SK-N-SH (cell line): ENCODE results near the gene MAN1A1. TPM values are rescaled to one million over a fixed set of nuclear protein-coding genes. Genes with fewer than 3 reads are reported as not detected.

Experiments
- CTCF ChIA-PET: fragments of 300-600, 350-600 bp; formaldehyde crosslinking; extraction: SDS; loops from one replicate; lab custom pipeline; 2021; lab: Yijun Ruan, JAX
- POLR2A ChIA-PET: fragments of 350-600 bp; sonication (Branson Sonifier 250); formaldehyde crosslinking; extraction: SDS; loops from one replicate; lab custom pipeline; 2020; ENCODE audit warnings: antibody characterized with exemption, inconsistent platforms; lab: Yijun Ruan, JAX
- DNase-seq: peaks from one replicate; pipeline ENCODE4 v3.0.0; 2012
- H2AFZ ChIP-seq: fragments of 200-600 bp; sonication (generic); 2 replicates; pipeline ENCODE4 v1.8.1; 2016; ENCODE audit warnings: antibody characterized with exemption, mild to moderate bottlenecking, low read depth
- H3F3A ChIP-seq: fragments of 200-600 bp; sonication (generic); replicated peaks from 2 replicates; pipeline ENCODE3; 2016; ENCODE audit warnings: antibody characterized with exemption, mild to moderate bottlenecking; ENCODE audit not compliant: insufficient read depth
- H3K27ac ChIP-seq, 2 experiments: fragments of 200-500 bp in 1 of 2; fragments of 200-600 bp in 1 of 2; sonication (Bioruptor generic) in 1 of 2; sonication (generic), shearing (Covaris generic) in 1 of 2; 2 replicates each; pipeline versions ENCODE4 v1.5.1 to v1.6.1; 2014 to 2016; ENCODE audit warnings: low read depth in 2 of 2, inconsistent platforms in 1 of 2, low read length in 1 of 2, mild to moderate bottlenecking in 1 of 2, mixed read lengths in 1 of 2
- H3K27me3 ChIP-seq: fragments of 200-600 bp; sonication (generic), shearing (Covaris generic); 2 replicates; pipeline ENCODE4 v1.6.1; 2016; ENCODE audit warnings: mixed run types; ENCODE audit not compliant: insufficient read depth
- H3K36me3 ChIP-seq, 2 experiments: fragments of 200-500 bp in 1 of 2; fragments of 200-600 bp in 1 of 2; sonication (Bioruptor generic) in 1 of 2; sonication (generic) in 1 of 2; replicated peaks in 1 of 2; 2 replicates each; pipeline versions ENCODE3 to v1.5.1; 2014 to 2016; ENCODE audit warnings: low read length in 1 of 2, mild to moderate bottlenecking in 1 of 2; ENCODE audit not compliant: insufficient read depth in 2 of 2, control insufficient read depth in 1 of 2
- H3K4me1 ChIP-seq, 2 experiments: fragments of 200-500 bp in 1 of 2; fragments of 200-600 bp in 1 of 2; sonication (Bioruptor generic) in 1 of 2; sonication (generic), shearing (Covaris generic) in 1 of 2; 2 replicates each; pipeline versions ENCODE4 v1.5.1 to v1.6.1; 2014 to 2016; ENCODE audit warnings: low read depth in 1 of 2, low read length in 1 of 2, mixed run types in 1 of 2; ENCODE audit not compliant: insufficient read depth in 2 of 2, control insufficient read depth in 1 of 2
- H3K4me2 ChIP-seq: fragments of 200-600 bp; sonication (generic), shearing (Covaris generic); 2 replicates; pipeline ENCODE4 v1.6.1; 2017; ENCODE audit warnings: mixed run types
- H3K4me3 ChIP-seq, 2 experiments: fragments of 200-500 bp in 1 of 2; fragments of 200-600 bp in 1 of 2; sonication (Bioruptor generic) in 1 of 2; sonication (generic), shearing (Covaris generic) in 1 of 2; 2 replicates each; pipeline versions ENCODE4 v1.5.1 to v1.8.1; 2014 to 2016; ENCODE audit warnings: low read depth in 2 of 2, inconsistent platforms in 1 of 2, low read length in 1 of 2, mild to moderate bottlenecking in 1 of 2, mixed read lengths in 1 of 2, moderate library complexity in 1 of 2
- H3K79me2 ChIP-seq: fragments of 200-600 bp; sonication (generic); 2 replicates; pipeline ENCODE4 v1.8.1; 2017; ENCODE audit warnings: mild to moderate bottlenecking; ENCODE audit not compliant: insufficient read depth
- H3K9ac ChIP-seq: fragments of 200-600 bp; sonication (generic); 2 replicates; pipeline ENCODE4 v1.6.1; 2017; ENCODE audit warnings: mixed run types
- H3K9me2 ChIP-seq: fragments of 200-600 bp; sonication (generic); 2 replicates; pipeline ENCODE4 v1.6.1; 2017; ENCODE audit warnings: mixed run types
- H3K9me3 ChIP-seq: fragments of 200-600 bp; sonication (generic); 2 replicates; pipeline ENCODE4 v1.6.1; 2017; ENCODE audit warnings: mixed run types, mild to moderate bottlenecking, moderate library complexity
- H4K20me1 ChIP-seq: fragments of 200-600 bp; sonication (generic); 2 replicates; pipeline ENCODE4 v1.6.1; 2017; ENCODE audit warnings: mild to moderate bottlenecking, mixed run types; ENCODE audit not compliant: insufficient read depth
- ELF1 ChIP-seq: IDR thresholded peaks from 2 replicates; pipeline ENCODE4 v1.4.0; 2012
- EP300 ChIP-seq, 2 experiments: IDR thresholded peaks; 2 replicates each; pipeline versions ENCODE4 v1.4.0 to v1.6.1; 2012; ENCODE audit warnings: borderline replicate concordance in 1 of 2, low read depth in 1 of 2, low read length in 1 of 2
- EZH2phosphoT487 ChIP-seq: fragments of 200-600 bp; sonication (generic); IDR thresholded peaks from 2 replicates; pipeline ENCODE4 v1.6.1; 2017; ENCODE audit warnings: low read depth, mixed run types, mild to moderate bottlenecking, antibody characterized with exemption, moderate library complexity, borderline replicate concordance
- FOXM1 ChIP-seq: IDR thresholded peaks from 2 replicates; pipeline ENCODE4 v1.4.0; 2012; ENCODE audit warnings: low read depth, mild to moderate bottlenecking
- GABPA ChIP-seq: IDR thresholded peaks from 2 replicates; pipeline ENCODE4 v1.4.0; 2012; ENCODE audit warnings: low read depth, mild to moderate bottlenecking
- GATA2 ChIP-seq: sonication (generic); formaldehyde crosslinking; IDR thresholded peaks from 2 replicates; pipeline ENCODE4 v1.5.0; 2020; ENCODE audit warnings: mild to moderate bottlenecking, missing genetic modification reagents
- JUND ChIP-seq: IDR thresholded peaks from 2 replicates; pipeline ENCODE4 v1.4.0; 2012
- MAX ChIP-seq: IDR thresholded peaks from 2 replicates; pipeline ENCODE4 v1.4.0; 2012; ENCODE audit warnings: low read depth
- MXI1 ChIP-seq: IDR thresholded peaks from 2 replicates; pipeline ENCODE4 v1.6.1; 2012; ENCODE audit warnings: mild to moderate bottlenecking, low read depth, low read length, improper control_type of control experiment
- NRF1 ChIP-seq: IDR thresholded peaks from 2 replicates; pipeline ENCODE4 v1.6.1; 2012; ENCODE audit warnings: low read depth, mild to moderate bottlenecking, low read length
- RAD21 ChIP-seq: IDR thresholded peaks from 2 replicates; pipeline ENCODE4 v1.6.1; 2012; ENCODE audit warnings: mild to moderate bottlenecking, low read length
- RCOR1 ChIP-seq: fragments of 150-350 bp; IDR thresholded peaks from 2 replicates; pipeline ENCODE4 v1.6.1; 2017; ENCODE audit warnings: antibody characterized with exemption, low read length
- RXRA ChIP-seq: IDR thresholded peaks from 2 replicates; pipeline ENCODE4 v1.4.0; 2012; ENCODE audit warnings: low read depth, mild to moderate bottlenecking, borderline replicate concordance
- SMC3 ChIP-seq: IDR thresholded peaks from 2 replicates; pipeline ENCODE4 v1.6.1; 2012; ENCODE audit warnings: low read depth, low read length, improper control_type of control experiment
- USF1 ChIP-seq: IDR thresholded peaks from 2 replicates; pipeline ENCODE4 v1.4.0; 2012; ENCODE audit warnings: low read depth, borderline replicate concordance
- USF2 ChIP-seq: fragments of 150-350 bp; IDR thresholded peaks from 2 replicates; pipeline ENCODE4 v1.6.1; 2017; ENCODE audit warnings: antibody characterized with exemption, low read length, low read depth, borderline replicate concordance
- YY1 ChIP-seq: IDR thresholded peaks from 2 replicates; pipeline ENCODE4 v1.4.0; 2012; ENCODE audit warnings: low read depth, mild to moderate bottlenecking
- WGBS: methylation state at CpG from one replicate; pipeline ENCODE4 v1.1.6; 2017; ENCODE audit warnings: low lambda C conversion rate; 5-methylcytosine and 5-hydroxymethylcytosine counted together
- polyA plus RNA-seq, 3 experiments: library from polyadenylated mRNA; depleted of rRNA; stranded (reverse); fragments of >200 nt; gene quantifications; 2 replicates each; pipeline ENCODE4 v1.2.3, GENCODE V29; 2012
- TF ChIP-seq, protein P1 (sequence below): fragments of 200-600 bp; sonication (generic); IDR thresholded peaks from 2 replicates; pipeline ENCODE4 v1.6.1; 2017; ENCODE audit warnings: antibody characterized with exemption, mild to moderate bottlenecking, moderate library complexity
- TF ChIP-seq, protein P2 (sequence below): IDR thresholded peaks from 2 replicates; pipeline ENCODE4; 2012

MAN1A1 gene
- polyA plus RNA-seq, 1 of the 3 experiments (the other 2 are of a cell fraction): 28.0 TPM

GRCh38 chr6:119230160-119230559 is 119.4 kb downstream of the MAN1A1 start:
- WGBS: 92% methylated on average over 4 of the region's 4 CpGs
- no peaks in the 10 kb centered on the region for H4K20me1 ChIP-seq
- no peaks in the 10 kb centered on the region for H3F3A ChIP-seq
- peaks cover 0 to 8% of the 10 kb centered on the region in 2 experiments for H3K36me3 ChIP-seq
- H3K27me3 ChIP-seq: no peaks in the 10 kb centered on the region
- DNase-seq: no peak
- CTCF ChIA-PET: interaction anchor here (0.7 to 1.5 kb wide), 3 partner anchors 46 to 103 kb away, joined by 3 to 7 read pairs (median 3); no protein-coding TSS in a partner anchor
- H3K4me2 ChIP-seq: no peak overlapping the region
- no peaks in the 10 kb centered on the region; the same call in 1 of the 2 replicates for H3K9me2 ChIP-seq
- POLR2A ChIA-PET: no interaction called here
- no peaks in the 10 kb centered on the region for H3K4me1 ChIP-seq
- TF ChIP-seq RXRA: no peak
- TF ChIP-seq EP300 (IDR thresholded peaks at IDR 0.05; ENCODE audit: borderline replicate concordance in 1 of 2, low read depth in 1 of 2, low read length in 1 of 2): no peak
- no peak for TF ChIP-seq GABPA
- TF ChIP-seq RAD21: no peak
- no peak for TF ChIP-seq NRF1
- TF ChIP-seq SMC3: no peak
- TF ChIP-seq FOXM1: no peak
- no peak for TF ChIP-seq USF2
- no peak for TF ChIP-seq YY1
- no peak overlapping the region for H2AFZ ChIP-seq
- no peak overlapping the region for H3K9ac ChIP-seq
- H3K4me3 ChIP-seq: no peak overlapping the region
- no peak overlapping the region for H3K27ac ChIP-seq
- no peaks in the 10 kb centered on the region for H3K79me2 ChIP-seq
- no peaks in the 10 kb centered on the region for H3K9me3 ChIP-seq

- CTCF ChIA-PET: no interaction called here
- DNase-seq: no peak
- Histone ChIP-seq H3K9me2 (no peaks in the 10 kb centered on the region; the same call in 1 of the 2 replicates), H3K9ac (no peak overlapping the region), H3K9me3 (no peaks in the 10 kb centered on the region), H3K79me2 (no peaks in the 10 kb centered on the region), H4K20me1 (peaks cover 4% of the 10 kb centered on the region; the same call in 1 of the 2 replicates), H3K27ac (no peak overlapping the region), H3K4me2 (no peak overlapping the region), H3K36me3 (peaks cover 0 to 4% of the 10 kb centered on the region in 2 experiments), H2AFZ (no peak overlapping the region), H3K4me1 (no peaks in the 10 kb centered on the region), H3F3A (no peaks in the 10 kb centered on the region), H3K4me3 (no peak overlapping the region), H3K27me3 (no peaks in the 10 kb centered on the region)
- no peak for TF ChIP-seq RCOR1
- no peak for TF ChIP-seq MXI1
- 96% methylated on average over 2 of the region's 2 CpGs for WGBS
- POLR2A ChIA-PET: no interaction called here
These were observed 122.2 kb downstream of the MAN1A1 start for GRCh38 chr6:119227377-119227776.

DNA sequence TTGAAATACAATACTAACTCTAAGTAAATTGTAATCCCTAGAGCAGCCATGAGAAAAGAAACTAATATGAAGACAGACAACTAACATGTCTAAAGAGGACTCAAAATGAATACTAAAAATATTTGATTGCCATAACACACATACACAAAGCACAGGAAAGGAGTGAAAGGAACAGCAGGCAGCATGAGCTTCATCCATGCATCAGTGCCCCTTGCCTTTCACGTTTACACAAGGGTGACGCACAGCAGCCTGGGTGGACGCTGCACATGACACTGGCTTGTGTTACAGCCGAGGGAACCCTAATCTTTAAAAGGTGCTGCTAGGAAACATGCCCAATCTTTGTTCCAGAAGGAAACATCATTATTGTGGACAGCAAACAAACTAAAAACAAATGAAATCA is 123.5 kb downstream of the MAN1A1 start:
- no peak overlapping the region for H3K4me2 ChIP-seq
- H3K36me3 ChIP-seq: peaks cover 0 to 4% of the 10 kb centered on the region in 2 experiments
- H4K20me1 ChIP-seq: peaks cover 4% of the 10 kb centered on the region; the same call in 1 of the 2 replicates
- H3K27me3 ChIP-seq: no peaks in the 10 kb centered on the region
- 88% methylated on average over 4 of the region's 4 CpGs for WGBS
- H3K4me3 ChIP-seq: no peak overlapping the region
- H3K9me3 ChIP-seq: no peaks in the 10 kb centered on the region
- H2AFZ ChIP-seq: no peak overlapping the region
- H3K4me1 ChIP-seq: no peaks in the 10 kb centered on the region
- H3K9me2 ChIP-seq: no peaks in the 10 kb centered on the region; the same call in 1 of the 2 replicates
- ChIA-PET CTCF (no interaction called here), POLR2A (no interaction called here)
- no peaks in the 10 kb centered on the region for H3F3A ChIP-seq
- no peaks in the 10 kb centered on the region for H3K79me2 ChIP-seq
- H3K9ac ChIP-seq: no peak overlapping the region
- no peak overlapping the region for H3K27ac ChIP-seq
- no peak for DNase-seq
- no peak for TF ChIP-seq USF1
- no peak for TF ChIP-seq RAD21
- no peak for TF ChIP-seq RCOR1
- TF ChIP-seq, protein P1, sequence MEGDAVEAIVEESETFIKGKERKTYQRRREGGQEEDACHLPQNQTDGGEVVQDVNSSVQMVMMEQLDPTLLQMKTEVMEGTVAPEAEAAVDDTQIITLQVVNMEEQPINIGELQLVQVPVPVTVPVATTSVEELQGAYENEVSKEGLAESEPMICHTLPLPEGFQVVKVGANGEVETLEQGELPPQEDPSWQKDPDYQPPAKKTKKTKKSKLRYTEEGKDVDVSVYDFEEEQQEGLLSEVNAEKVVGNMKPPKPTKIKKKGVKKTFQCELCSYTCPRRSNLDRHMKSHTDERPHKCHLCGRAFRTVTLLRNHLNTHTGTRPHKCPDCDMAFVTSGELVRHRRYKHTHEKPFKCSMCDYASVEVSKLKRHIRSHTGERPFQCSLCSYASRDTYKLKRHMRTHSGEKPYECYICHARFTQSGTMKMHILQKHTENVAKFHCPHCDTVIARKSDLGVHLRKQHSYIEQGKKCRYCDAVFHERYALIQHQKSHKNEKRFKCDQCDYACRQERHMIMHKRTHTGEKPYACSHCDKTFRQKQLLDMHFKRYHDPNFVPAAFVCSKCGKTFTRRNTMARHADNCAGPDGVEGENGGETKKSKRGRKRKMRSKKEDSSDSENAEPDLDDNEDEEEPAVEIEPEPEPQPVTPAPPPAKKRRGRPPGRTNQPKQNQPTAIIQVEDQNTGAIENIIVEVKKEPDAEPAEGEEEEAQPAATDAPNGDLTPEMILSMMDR: no peak
- no peak for TF ChIP-seq MXI1
- no peak for TF ChIP-seq MAX
- TF ChIP-seq, protein P2, sequence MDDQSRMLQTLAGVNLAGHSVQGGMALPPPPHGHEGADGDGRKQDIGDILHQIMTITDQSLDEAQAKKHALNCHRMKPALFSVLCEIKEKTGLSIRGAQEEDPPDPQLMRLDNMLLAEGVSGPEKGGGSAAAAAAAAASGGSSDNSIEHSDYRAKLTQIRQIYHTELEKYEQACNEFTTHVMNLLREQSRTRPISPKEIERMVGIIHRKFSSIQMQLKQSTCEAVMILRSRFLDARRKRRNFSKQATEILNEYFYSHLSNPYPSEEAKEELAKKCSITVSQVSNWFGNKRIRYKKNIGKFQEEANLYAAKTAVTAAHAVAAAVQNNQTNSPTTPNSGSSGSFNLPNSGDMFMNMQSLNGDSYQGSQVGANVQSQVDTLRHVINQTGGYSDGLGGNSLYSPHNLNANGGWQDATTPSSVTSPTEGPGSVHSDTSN: no peak
- TF ChIP-seq JUND: no peak
- TF ChIP-seq GATA2 (CRISPR knock-in tag): no peak
- TF ChIP-seq ELF1: no peak
- no peak for TF ChIP-seq EZH2phosphoT487
